ENCODE data around the gene TMPRSS13. TPM values are rescaled to one million over a fixed set of nuclear protein-coding genes. Genes with fewer than 3 reads are reported as not detected.

Gene TMPRSS13
- total and polyA plus RNA-seq, 2 of the 13 experiments (the other 11 are each of a cell fraction or from before 2014, with no cell fraction given), result not detected

DNA sequence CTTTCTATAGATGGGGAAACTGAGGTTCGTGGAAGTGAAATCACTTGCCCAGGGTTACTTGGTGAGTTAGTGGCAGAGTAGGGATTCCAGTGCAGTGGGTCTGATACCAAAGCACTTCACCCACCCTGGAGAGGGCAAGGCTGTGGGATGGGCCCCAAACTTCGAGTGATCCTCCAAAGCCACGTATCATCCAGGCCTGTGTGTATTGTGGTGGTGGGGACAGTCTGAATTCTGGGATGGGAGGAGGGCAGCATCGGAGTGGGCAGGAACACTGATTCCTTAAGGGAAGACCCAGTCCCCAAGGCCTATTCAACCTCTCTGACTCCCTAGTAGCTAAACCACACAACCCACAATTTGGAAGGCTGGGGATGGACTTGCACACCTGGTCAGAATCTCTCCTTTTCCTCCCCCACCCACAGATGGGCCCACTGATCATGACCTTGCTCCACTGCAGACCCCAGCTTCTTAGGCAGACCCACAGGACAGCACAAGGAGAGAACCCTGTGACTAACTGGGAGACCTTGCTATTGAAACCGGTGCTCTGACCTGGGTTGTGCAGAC, 11.5 kb downstream of the TMPRSS13 start (continued):
- TF ChIP-seq ZNF33A (CRISPR knock-in tag; IDR thresholded peaks at IDR 0.05; ENCODE audit: borderline replicate concordance) (no peak), SNRNP70 (IDR thresholded peaks at IDR 0.05; ENCODE audit: low read depth, low read length) (no peak), ZNF782 (CRISPR knock-in tag; IDR thresholded peaks at IDR 0.05; ENCODE audit: borderline replicate concordance) (no peak), SRSF4 (IDR thresholded peaks at IDR 0.05; ENCODE audit: low read depth, low read length, poor library complexity, severe bottlenecking) (no peak), LRRFIP1 (CRISPR knock-in tag; conservative IDR thresholded peaks at IDR 0.05) (no peak), ZNF414 (CRISPR knock-in tag; IDR thresholded peaks at IDR 0.05) (no peak), ZNF446 (CRISPR knock-in tag; IDR thresholded peaks at IDR 0.05) (no peak), SAFB2 (CRISPR knock-in tag; IDR thresholded peaks at IDR 0.05; ENCODE audit: borderline replicate concordance, low read depth) (no peak)
- TF ChIP-seq, protein P1, sequence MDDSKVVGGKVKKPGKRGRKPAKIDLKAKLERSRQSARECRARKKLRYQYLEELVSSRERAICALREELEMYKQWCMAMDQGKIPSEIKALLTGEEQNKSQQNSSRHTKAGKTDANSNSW (CRISPR knock-in tag; IDR thresholded peaks at IDR 0.05; ENCODE audit: borderline replicate concordance), result no peak
- TF ChIP-seq, protein P2, sequence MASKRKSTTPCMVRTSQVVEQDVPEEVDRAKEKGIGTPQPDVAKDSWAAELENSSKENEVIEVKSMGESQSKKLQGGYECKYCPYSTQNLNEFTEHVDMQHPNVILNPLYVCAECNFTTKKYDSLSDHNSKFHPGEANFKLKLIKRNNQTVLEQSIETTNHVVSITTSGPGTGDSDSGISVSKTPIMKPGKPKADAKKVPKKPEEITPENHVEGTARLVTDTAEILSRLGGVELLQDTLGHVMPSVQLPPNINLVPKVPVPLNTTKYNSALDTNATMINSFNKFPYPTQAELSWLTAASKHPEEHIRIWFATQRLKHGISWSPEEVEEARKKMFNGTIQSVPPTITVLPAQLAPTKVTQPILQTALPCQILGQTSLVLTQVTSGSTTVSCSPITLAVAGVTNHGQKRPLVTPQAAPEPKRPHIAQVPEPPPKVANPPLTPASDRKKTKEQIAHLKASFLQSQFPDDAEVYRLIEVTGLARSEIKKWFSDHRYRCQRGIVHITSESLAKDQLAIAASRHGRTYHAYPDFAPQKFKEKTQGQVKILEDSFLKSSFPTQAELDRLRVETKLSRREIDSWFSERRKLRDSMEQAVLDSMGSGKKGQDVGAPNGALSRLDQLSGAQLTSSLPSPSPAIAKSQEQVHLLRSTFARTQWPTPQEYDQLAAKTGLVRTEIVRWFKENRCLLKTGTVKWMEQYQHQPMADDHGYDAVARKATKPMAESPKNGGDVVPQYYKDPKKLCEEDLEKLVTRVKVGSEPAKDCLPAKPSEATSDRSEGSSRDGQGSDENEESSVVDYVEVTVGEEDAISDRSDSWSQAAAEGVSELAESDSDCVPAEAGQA (IDR thresholded peaks at IDR 0.05; ENCODE audit: low read depth), result no peak
- TF ChIP-seq, protein P2 (CRISPR knock-in tag; IDR thresholded peaks at IDR 0.05; ENCODE audit: borderline replicate concordance), result no peak

All from HepG2 (cell line).